ENCODE measurements around the gene RAG1. TPM values are rescaled to one million over a fixed set of nuclear protein-coding genes. Genes with fewer than 3 reads are reported as not detected.

The RAG1 gene
- total and polyA plus RNA-seq, 2 donors from 2014 or later, result 1.4 to 1.9 TPM

- FAIRE-seq (no peak), DNase-seq (no peak)
- intact Hi-C loops (cut with DNase I), result no loop called here
- H3K27ac ChIP-seq (ENCODE audit: low read depth in 2 of 2, low read length in 2 of 2), result no peak overlapping the region
- H3K4me3 ChIP-seq (ENCODE audit: low read length in 3 of 3), result no peak overlapping the region
- no peaks in the 10 kb centered on the region for H3K4me1 ChIP-seq (ENCODE audit: control insufficient read depth in 2 of 3, insufficient read depth in 2 of 3, low read depth in 1 of 3, low read length in 3 of 3)
- no peaks in the 10 kb centered on the region for H3K27me3 ChIP-seq (ENCODE audit: control insufficient read depth, insufficient read depth, low read length)
- H3K9me3 ChIP-seq (ENCODE audit: control insufficient read depth in 2 of 3, insufficient read depth in 1 of 3, low read length in 3 of 3), result no peaks in the 10 kb centered on the region
- H3K36me3 ChIP-seq (ENCODE audit: control insufficient read depth in 2 of 3, insufficient read depth in 3 of 3, low read length in 3 of 3), result no peaks in the 10 kb centered on the region
- no peak for TF ChIP-seq CTCF (IDR thresholded peaks at IDR 0.05; ENCODE audit: borderline replicate concordance, extremely low read depth, insufficient read depth)
- no peak overlapping the region for H3K9ac ChIP-seq (ENCODE audit: low read length in 3 of 3)
These were observed 34.3 kb downstream of the RAG1 start for GRCh38 chr11:36602135-36602534.

- DNase-seq, result no peak
- intact Hi-C loops (cut with DNase I), result no loop called here
- Histone ChIP-seq H3K9me3 (ENCODE audit: control insufficient read depth in 2 of 3, insufficient read depth in 1 of 3, low read length in 3 of 3) (no peaks in the 10 kb centered on the region), H3K27ac (ENCODE audit: low read depth in 2 of 2, low read length in 2 of 2) (no peak overlapping the region), H3K36me3 (ENCODE audit: control insufficient read depth in 2 of 3, insufficient read depth in 3 of 3, low read length in 3 of 3) (no peaks in the 10 kb centered on the region), H3K27me3 (ENCODE audit: control insufficient read depth, insufficient read depth, low read length) (no peaks in the 10 kb centered on the region), H3K9ac (ENCODE audit: low read length in 3 of 3) (no peak overlapping the region), H3K4me3 (ENCODE audit: low read length in 3 of 3) (no peak overlapping the region), H3K4me1 (ENCODE audit: control insufficient read depth in 2 of 3, insufficient read depth in 2 of 3, low read depth in 1 of 3, low read length in 3 of 3) (no peaks in the 10 kb centered on the region)
- TF ChIP-seq CTCF (IDR thresholded peaks at IDR 0.05; ENCODE audit: borderline replicate concordance, extremely low read depth, insufficient read depth), result no peak
- no peak for FAIRE-seq
These were observed 37.7 kb downstream of the RAG1 start for GRCh38 chr11:36605221-36606216.

GRCh38 chr11:36608491-36609199, 40.8 kb downstream of the RAG1 start:
- no peak for FAIRE-seq
- H3K36me3 ChIP-seq (ENCODE audit: control insufficient read depth in 2 of 3, insufficient read depth in 3 of 3, low read length in 3 of 3), result no peaks in the 10 kb centered on the region
- intact Hi-C loops (cut with DNase I), result no loop called here

More at GRCh38 chr11:36608491-36609199, 40.8 kb downstream of the RAG1 start:
- no peak overlapping the region for H3K9ac ChIP-seq (ENCODE audit: low read length in 3 of 3)
- H3K4me1 ChIP-seq (ENCODE audit: control insufficient read depth in 2 of 3, insufficient read depth in 2 of 3, low read depth in 1 of 3, low read length in 3 of 3), result no peaks in the 10 kb centered on the region
- H3K27ac ChIP-seq (ENCODE audit: low read depth in 2 of 2, low read length in 2 of 2), result no peak overlapping the region
- no peaks in the 10 kb centered on the region for H3K9me3 ChIP-seq (ENCODE audit: control insufficient read depth in 2 of 3, insufficient read depth in 1 of 3, low read length in 3 of 3)
- H3K4me3 ChIP-seq (ENCODE audit: low read length in 3 of 3), result no peak overlapping the region
- no peaks in the 10 kb centered on the region for H3K27me3 ChIP-seq (ENCODE audit: control insufficient read depth, insufficient read depth, low read length)
- DNase-seq, result no peak
- no peak for TF ChIP-seq CTCF (IDR thresholded peaks at IDR 0.05; ENCODE audit: borderline replicate concordance, extremely low read depth, insufficient read depth)
